Kidney tubule cell (primary cell): Measurements from ENCODE around the gene LSM14B.

Source experiments
- DNase-seq: peaks from one replicate; pipeline ENCODE4 v3.0.0-alpha.2; 2018; ENCODE audit warnings: low spot score

Gene LSM14B

GRCh38 chr20:62164879-62165761 is 42.8 kb downstream of the LSM14B start:
- DNase-seq: no peak

- DNase-seq: no peak
These were observed 43.6 kb downstream of the LSM14B start for GRCh38 chr20:62165762-62166399.

- DNase-seq: no peak
These were observed 45.2 kb downstream of the LSM14B start for GRCh38 chr20:62167474-62167873.

GRCh38 chr20:62168061-62168460 is 45.8 kb downstream of the LSM14B start:
- DNase-seq: no peak

GRCh38 chr20:62168890-62169435 is 46.7 kb downstream of the LSM14B start:
- DNase-seq: no peak

GRCh38 chr20:62170536-62170935 is 48.3 kb downstream of the LSM14B start:
- DNase-seq: no peak

GRCh38 chr20:62171245-62171644 is 49.0 kb downstream of the LSM14B start:
- DNase-seq: no peak

- no peak for DNase-seq
These were observed 50.4 kb downstream of the LSM14B start for GRCh38 chr20:62172666-62173065.

GRCh38 chr20:62174021-62174804 is 51.9 kb downstream of the LSM14B start:
- no peak for DNase-seq

- DNase-seq: no peak
These were observed 52.8 kb downstream of the LSM14B start for GRCh38 chr20:62174870-62175624.

- no peak for DNase-seq
These were observed 53.4 kb downstream of the LSM14B start for GRCh38 chr20:62175711-62176110.

GRCh38 chr20:62176866-62177265 is 54.6 kb downstream of the LSM14B start:
- no peak for DNase-seq

- DNase-seq: peak; percentile 29
These were observed 55.0 kb downstream of the LSM14B start for GRCh38 chr20:62177307-62177706.

GRCh38 chr20:62178316-62179161 is 56.3 kb downstream of the LSM14B start:
- no peak for DNase-seq

GRCh38 chr20:62179162-62179504 is 56.9 kb downstream of the LSM14B start:
- DNase-seq: no peak

- no peak for DNase-seq
These were observed 59.5 kb downstream of the LSM14B start for GRCh38 chr20:62181808-62182207.

GRCh38 chr20:62182469-62183425 is 60.5 kb downstream of the LSM14B start, which contains the start of gene MTG2:
TSS of gene MTG2 (plus strand) at chr20:62183028. CDS start at chr20:62193421, 10,393 bp downstream.
- DNase-seq: peak; percentile 96

- peak; percentile 10 for DNase-seq
These were observed 61.3 kb downstream of the LSM14B start for GRCh38 chr20:62183426-62184142.
